ENCODE results near the gene SLC27A5. TPM values are rescaled to one million over a fixed set of nuclear protein-coding genes. Genes with fewer than 3 reads are reported as not detected.

The SLC27A5 gene
- total and polyA plus RNA-seq, 2 of the 13 experiments (the other 11 are each of a cell fraction or from before 2014, with no cell fraction given), result 30.3 to 40.2 TPM

- TF ChIP-seq ZNF646 (CRISPR knock-in tag; IDR thresholded peaks at IDR 0.05), result no peak
- 0 out of 2 replicates have a peak, but pooled peaks have one; percentile 38 for TF ChIP-seq ZNF253 (CRISPR knock-in tag; IDR thresholded peaks at IDR 0.05; ENCODE audit: borderline replicate concordance)
- peak; percentile 80; the same call in 1 of the 2 replicates for TF ChIP-seq NKX3-1 (CRISPR knock-in tag; IDR thresholded peaks at IDR 0.05)
- TF ChIP-seq IRF1 (CRISPR knock-in tag; IDR thresholded peaks at IDR 0.05; ENCODE audit: low read depth), result no peak
- TF ChIP-seq ZNF652 (CRISPR knock-in tag; IDR thresholded peaks at IDR 0.05; ENCODE audit: borderline replicate concordance, low read depth), result no peak
- peak; percentile 94 for TF ChIP-seq ZNF766 (CRISPR knock-in tag; IDR thresholded peaks at IDR 0.05; ENCODE audit: borderline replicate concordance)
- TF ChIP-seq ZNF143 (CRISPR knock-in tag; IDR thresholded peaks at IDR 0.05), result peak; percentile 24; the same call in 1 of the 2 replicates
- TF ChIP-seq ZNF124 (CRISPR knock-in tag; IDR thresholded peaks at IDR 0.05), result peak; percentile 84; the same call in 1 of the 2 replicates
- peak; percentile 65 for TF ChIP-seq ZNF556 (CRISPR knock-in tag; IDR thresholded peaks at IDR 0.05; ENCODE audit: borderline replicate concordance)
- TF ChIP-seq ZNF34 (CRISPR knock-in tag; IDR thresholded peaks at IDR 0.05; ENCODE audit: borderline replicate concordance), result peak; percentile 75; the same call in 1 of the 2 replicates
- TF ChIP-seq NFE2 (CRISPR knock-in tag; IDR thresholded peaks at IDR 0.05), result no peak
- TF ChIP-seq ZNF275 (CRISPR knock-in tag; IDR thresholded peaks at IDR 0.05; ENCODE audit: borderline replicate concordance), result no peak; the same call in 1 of the 2 replicates
- TF ChIP-seq SRSF9 (IDR thresholded peaks at IDR 0.05; ENCODE audit: borderline replicate concordance, insufficient read depth, low read depth, low read length, poor library complexity, severe bottlenecking), result no peak
- TF ChIP-seq TBL1XR1 (IDR thresholded peaks at IDR 0.05; ENCODE audit: borderline replicate concordance, low read length, partially characterized antibody), result no peak
- no peak for TF ChIP-seq ZNF33B (CRISPR knock-in tag; IDR thresholded peaks at IDR 0.05)
- peak; percentile 51; the same call in 1 of the 2 replicates for TF ChIP-seq ZNF619 (CRISPR knock-in tag; IDR thresholded peaks at IDR 0.05)
- TF ChIP-seq EED (CRISPR knock-in tag; IDR thresholded peaks at IDR 0.05), result no peak
- no peak for TF ChIP-seq ZNF260 (CRISPR knock-in tag; IDR thresholded peaks at IDR 0.05; ENCODE audit: borderline replicate concordance, low read depth)
These were observed 32.2 kb upstream of the SLC27A5 start, which contains the start of gene TRIM28 (continued) for GRCh38 chr19:58543826-58544590.

Data from HepG2 (cell line).